ENCODE measurements around the gene TACR1.
"Not testable (repeated sequence)": the region's sequence is repeated elsewhere in the genome, so short reads cannot be mapped to it uniquely, and the experiment has no call there.

The TACR1 gene

GRCh38 chr2:75064691-75065396 lies 134.5 kb downstream of the TACR1 start:
- DNase-seq (ENCODE audit: low spot score) = no peak
- peak; percentile 38 for TF ChIP-seq CTCF (IDR thresholded peaks at IDR 0.05)
- Histone ChIP-seq H3K4me3 (no peak overlapping the region), H3K27ac (no peak overlapping the region)

- Histone ChIP-seq H3K4me3 (no peak overlapping the region), H3K27ac (no peak overlapping the region)
Measured at GRCh38 chr2:75063906-75064305, 135.4 kb downstream of the TACR1 start.

GRCh38 chr2:75058427-75058826 lies 140.9 kb downstream of the TACR1 start:
- Histone ChIP-seq H3K4me3 (no peak overlapping the region), H3K27ac (no peak overlapping the region)
- DNase-seq (ENCODE audit: low spot score) = no peak
- TF ChIP-seq CTCF (IDR thresholded peaks at IDR 0.05) = no peak

More at GRCh38 chr2:75063906-75064305, 135.4 kb downstream of the TACR1 start:
- no peak for DNase-seq (ENCODE audit: low spot score)
- no peak for TF ChIP-seq CTCF (IDR thresholded peaks at IDR 0.05)

GRCh38 chr2:75057150-75057549 lies 142.2 kb downstream of the TACR1 start:
- DNase-seq (ENCODE audit: low spot score); H3K27ac ChIP-seq; H3K4me3 ChIP-seq: not testable (repeated sequence)

GRCh38 chr2:75055820-75056675 lies 143.3 kb downstream of the TACR1 start:
- H3K4me3 ChIP-seq = no peak overlapping the region
- peak overlapping the region in 1 of 2 donors; percentile 22 for H3K27ac ChIP-seq
- TF ChIP-seq CTCF (IDR thresholded peaks at IDR 0.05) = no peak
- no peak for DNase-seq (ENCODE audit: low spot score)

- TF ChIP-seq CTCF (IDR thresholded peaks at IDR 0.05) = no peak
- H3K27ac ChIP-seq = no peak overlapping the region
- no peak for DNase-seq (ENCODE audit: low spot score)
- no peak overlapping the region for H3K4me3 ChIP-seq
Measured at GRCh38 chr2:75055142-75055819, 144.0 kb downstream of the TACR1 start.

- TF ChIP-seq CTCF (IDR thresholded peaks at IDR 0.05) = no peak
- Histone ChIP-seq H3K4me3 (no peak overlapping the region), H3K27ac (no peak overlapping the region)
- no peak for DNase-seq (ENCODE audit: low spot score)
Measured at GRCh38 chr2:75054296-75054695, 145.0 kb downstream of the TACR1 start.
